Stimulated activated memory B cell treated with anti-CD40 and anti-IgM and Interleukin-4, amounts not matched to agents 10 μg/mL and 1 μg/mL and 100 μg/mL, for 72 hours (primary cell): Measurements from ENCODE around the gene SMARCA2.

ENCODE experiments used
- ATAC-seq: fragments of 150-1000 bp; cut with Tn5 transposase; 2 replicates; pipeline ENCODE4 v1.10.0; 2021
- H3K27ac Mint-ChIP-seq: one replicate; pipeline ENCODE4 v1.8.0; 2022; ENCODE audit warnings: mild to moderate bottlenecking, mixed read lengths
- H3K27me3 Mint-ChIP-seq: one replicate; pipeline ENCODE4 v1.8.0; 2022; ENCODE audit warnings: mixed read lengths
- H3K36me3 Mint-ChIP-seq: one replicate; pipeline ENCODE4 v1.8.0; 2022; ENCODE audit warnings: mixed read lengths
- H3K4me1 Mint-ChIP-seq: one replicate; pipeline ENCODE4 v1.8.0; 2022; ENCODE audit warnings: mixed read lengths
- H3K4me3 Mint-ChIP-seq: one replicate; pipeline ENCODE4 v1.8.0; 2022; ENCODE audit warnings: mild to moderate bottlenecking, moderate library complexity, mixed read lengths
- H3K9me3 Mint-ChIP-seq: one replicate; pipeline ENCODE4 v1.8.0; 2022; ENCODE audit warnings: mixed read lengths

SMARCA2 gene

GRCh38 chr9:2086116-2086515 is 71.0 kb downstream of the SMARCA2 start:
- Mint-ChIP-seq H3K27ac (peak overlapping the region; percentile 64), H3K36me3 (peaks cover 72% of the 10 kb centered on the region), H3K9me3 (no peaks in the 10 kb centered on the region), H3K27me3 (no peaks in the 10 kb centered on the region), H3K4me1 (peaks cover 28% of the 10 kb centered on the region), H3K4me3 (no peak overlapping the region)
- no peak for ATAC-seq

DNA sequence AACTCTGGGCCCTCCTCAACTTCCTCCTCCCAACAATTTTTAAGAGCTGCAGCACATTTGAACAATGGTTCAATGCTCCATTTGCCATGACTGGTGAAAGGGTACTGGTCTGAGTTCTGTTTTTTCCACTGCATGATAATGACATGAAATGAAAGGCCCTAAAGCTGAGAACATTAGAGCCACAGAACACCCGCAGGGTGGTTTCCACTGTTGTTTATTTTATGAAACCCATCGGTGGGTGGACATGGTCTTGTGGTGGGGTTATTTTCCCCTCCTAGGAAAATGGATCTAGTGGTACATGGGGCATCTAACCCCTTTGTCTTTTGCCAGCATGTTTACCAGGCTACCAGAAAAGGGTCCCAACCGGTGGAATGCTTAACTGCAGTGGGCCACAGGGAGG is 71.8 kb downstream of the SMARCA2 start:
- peaks cover 75% of the 10 kb centered on the region for H3K36me3 Mint-ChIP-seq
- no peak overlapping the region for H3K4me3 Mint-ChIP-seq
- peak; percentile 77 for ATAC-seq
- peaks cover 28% of the 10 kb centered on the region for H3K4me1 Mint-ChIP-seq
- H3K9me3 Mint-ChIP-seq: no peaks in the 10 kb centered on the region
- peak overlapping the region; percentile 64 for H3K27ac Mint-ChIP-seq
- no peaks in the 10 kb centered on the region for H3K27me3 Mint-ChIP-seq

DNA sequence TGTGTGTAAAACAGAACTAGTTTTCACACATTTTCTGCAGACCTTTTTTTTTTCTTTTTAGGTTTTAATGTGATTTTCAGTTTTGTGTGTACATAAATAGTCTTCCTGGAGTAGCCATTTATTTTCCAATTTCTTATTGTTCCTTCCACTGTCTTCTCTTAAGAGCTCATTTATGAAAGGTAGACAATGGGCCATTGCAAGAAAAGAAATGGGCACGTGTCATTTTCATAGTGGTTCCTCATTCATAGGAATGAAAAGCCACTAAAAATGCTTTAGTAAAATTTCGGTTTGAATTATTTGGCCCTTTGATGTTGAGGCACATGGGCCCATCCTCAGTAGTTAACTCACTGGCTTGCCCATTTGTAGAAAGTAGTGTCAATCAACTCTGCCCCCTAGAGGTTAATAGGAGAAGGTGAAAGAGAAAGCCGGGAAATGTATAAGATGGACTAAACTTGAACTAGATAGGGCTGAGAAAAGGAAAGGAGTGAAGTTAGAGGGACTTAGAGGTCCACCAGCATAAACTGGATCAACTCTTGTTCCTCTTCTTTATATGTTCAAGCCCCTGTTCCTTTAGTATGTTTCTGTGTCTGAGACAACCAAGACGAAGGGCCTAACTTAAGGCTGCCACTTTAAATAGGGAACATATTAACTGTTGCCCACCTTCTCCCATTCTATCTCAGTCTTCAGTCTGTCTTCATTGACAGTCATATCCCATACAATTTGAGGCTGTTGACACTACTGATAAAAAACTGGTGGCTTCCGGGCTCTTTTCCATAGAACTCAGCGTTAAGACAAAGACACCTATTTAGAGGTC is 72.6 kb downstream of the SMARCA2 start:
- peaks cover 28% of the 10 kb centered on the region for H3K4me1 Mint-ChIP-seq
- ATAC-seq: peak; percentile 78
- H3K4me3 Mint-ChIP-seq: no peak overlapping the region
- H3K9me3 Mint-ChIP-seq: no peaks in the 10 kb centered on the region
- peaks cover 74% of the 10 kb centered on the region for H3K36me3 Mint-ChIP-seq
- H3K27ac Mint-ChIP-seq: peak overlapping the region; percentile 64
- no peaks in the 10 kb centered on the region for H3K27me3 Mint-ChIP-seq

GRCh38 chr9:2093920-2094597 is 78.9 kb downstream of the SMARCA2 start:
- no peak overlapping the region for H3K27ac Mint-ChIP-seq

GRCh38 chr9:2096376-2096970 is 81.3 kb downstream of the SMARCA2 start:
- Mint-ChIP-seq H3K4me1 (no peaks in the 10 kb centered on the region), H3K27me3 (no peaks in the 10 kb centered on the region), H3K36me3 (peaks cover 57% of the 10 kb centered on the region), H3K4me3 (no peak overlapping the region), H3K9me3 (peaks cover 9% of the 10 kb centered on the region), H3K27ac (no peak overlapping the region)
- ATAC-seq: no peak

More at GRCh38 chr9:2093920-2094597, 78.9 kb downstream of the SMARCA2 start:
- Mint-ChIP-seq H3K4me1 (no peaks in the 10 kb centered on the region), H3K27me3 (no peaks in the 10 kb centered on the region), H3K36me3 (peaks cover 52% of the 10 kb centered on the region), H3K9me3 (peaks cover 3% of the 10 kb centered on the region), H3K4me3 (no peak overlapping the region)
- no peak for ATAC-seq

DNA sequence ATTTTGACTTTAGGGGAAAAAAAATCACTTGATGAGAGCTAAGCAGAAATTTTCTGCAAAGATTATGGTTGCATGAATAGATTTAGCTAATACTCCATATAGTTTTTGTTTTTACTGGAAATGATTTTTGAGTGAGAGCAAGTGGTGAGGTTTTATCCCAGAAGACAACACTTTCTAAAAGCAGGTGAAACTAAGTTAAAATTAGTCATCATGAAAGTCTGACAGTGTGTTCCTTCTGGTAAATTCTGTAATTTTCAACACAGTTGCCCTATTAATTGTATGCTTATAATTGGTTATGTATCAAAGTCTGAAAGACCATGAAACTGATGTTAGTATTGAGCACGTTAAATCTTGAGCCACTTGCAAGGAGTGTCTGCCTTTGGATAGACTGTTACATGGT is 91.5 kb downstream of the SMARCA2 start:
- Mint-ChIP-seq H3K36me3 (peaks cover 64% of the 10 kb centered on the region), H3K9me3 (no peaks in the 10 kb centered on the region)
- no peak for ATAC-seq

GRCh38 chr9:2107906-2108451 is 92.8 kb downstream of the SMARCA2 start:
- H3K27me3 Mint-ChIP-seq: no peaks in the 10 kb centered on the region
- ATAC-seq: no peak
- no peak overlapping the region for H3K27ac Mint-ChIP-seq
- no peaks in the 10 kb centered on the region for H3K9me3 Mint-ChIP-seq
- H3K36me3 Mint-ChIP-seq: peaks cover 66% of the 10 kb centered on the region
- H3K4me3 Mint-ChIP-seq: no peak overlapping the region
- H3K4me1 Mint-ChIP-seq: no peaks in the 10 kb centered on the region

More for the DNA sequence above, 91.5 kb downstream of the SMARCA2 start:
- H3K27ac Mint-ChIP-seq: no peak overlapping the region
- H3K4me1 Mint-ChIP-seq: no peaks in the 10 kb centered on the region
- no peak overlapping the region for H3K4me3 Mint-ChIP-seq
- H3K27me3 Mint-ChIP-seq: no peaks in the 10 kb centered on the region

DNA sequence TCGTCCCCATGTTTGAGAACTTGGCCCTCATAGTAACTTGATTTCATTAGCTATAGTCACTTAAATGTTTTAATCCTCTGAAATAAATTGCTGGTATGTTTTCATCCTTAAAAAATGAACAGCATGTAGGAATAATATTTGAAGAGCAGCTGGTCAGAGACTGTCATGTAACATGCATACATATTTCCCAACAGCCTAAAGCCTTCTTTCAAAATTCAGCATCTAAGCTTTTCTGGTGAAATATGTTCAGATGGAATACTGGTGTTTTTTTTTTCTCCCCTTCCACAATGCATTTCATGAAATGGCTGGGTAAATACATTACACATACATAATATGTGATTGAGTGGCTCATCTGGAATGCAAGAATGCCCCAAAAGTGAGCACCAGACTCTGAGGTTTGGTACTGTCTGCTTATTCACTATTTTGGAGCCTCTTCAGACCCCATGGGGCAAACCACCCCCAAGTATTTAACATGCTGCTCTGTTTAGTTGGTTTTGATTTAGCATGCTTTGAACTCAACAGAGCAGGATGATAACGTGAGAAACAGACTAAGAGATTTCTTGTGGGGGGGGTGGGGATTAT is 94.0 kb downstream of the SMARCA2 start:
- no peak overlapping the region for H3K4me3 Mint-ChIP-seq
- H3K27ac Mint-ChIP-seq: peak overlapping the region; percentile 29
- H3K27me3 Mint-ChIP-seq: no peaks in the 10 kb centered on the region
- H3K4me1 Mint-ChIP-seq: no peaks in the 10 kb centered on the region
- ATAC-seq: no peak
- H3K36me3 Mint-ChIP-seq: peaks cover 61% of the 10 kb centered on the region
- no peaks in the 10 kb centered on the region for H3K9me3 Mint-ChIP-seq

GRCh38 chr9:2110036-2110435 is 94.9 kb downstream of the SMARCA2 start:
- H3K36me3 Mint-ChIP-seq: peaks cover 60% of the 10 kb centered on the region
- no peaks in the 10 kb centered on the region for H3K27me3 Mint-ChIP-seq
- no peaks in the 10 kb centered on the region for H3K9me3 Mint-ChIP-seq
- ATAC-seq: no peak
- no peak overlapping the region for H3K4me3 Mint-ChIP-seq
- no peaks in the 10 kb centered on the region for H3K4me1 Mint-ChIP-seq
- peak overlapping the region; percentile 29 for H3K27ac Mint-ChIP-seq

- Mint-ChIP-seq H3K4me1 (no peaks in the 10 kb centered on the region), H3K9me3 (no peaks in the 10 kb centered on the region), H3K27ac (no peak overlapping the region), H3K4me3 (no peak overlapping the region), H3K36me3 (peaks cover 51% of the 10 kb centered on the region), H3K27me3 (no peaks in the 10 kb centered on the region)
- no peak for ATAC-seq
Observed at GRCh38 chr9:2116073-2116472, 100.9 kb downstream of the SMARCA2 start.

- no peak for ATAC-seq
- H3K9me3 Mint-ChIP-seq: no peaks in the 10 kb centered on the region
- no peaks in the 10 kb centered on the region for H3K4me1 Mint-ChIP-seq
- H3K27me3 Mint-ChIP-seq: no peaks in the 10 kb centered on the region
- no peak overlapping the region for H3K27ac Mint-ChIP-seq
- no peak overlapping the region for H3K4me3 Mint-ChIP-seq
- peaks cover 43% of the 10 kb centered on the region for H3K36me3 Mint-ChIP-seq
Observed at GRCh38 chr9:2117527-2117926, 102.4 kb downstream of the SMARCA2 start.

DNA sequence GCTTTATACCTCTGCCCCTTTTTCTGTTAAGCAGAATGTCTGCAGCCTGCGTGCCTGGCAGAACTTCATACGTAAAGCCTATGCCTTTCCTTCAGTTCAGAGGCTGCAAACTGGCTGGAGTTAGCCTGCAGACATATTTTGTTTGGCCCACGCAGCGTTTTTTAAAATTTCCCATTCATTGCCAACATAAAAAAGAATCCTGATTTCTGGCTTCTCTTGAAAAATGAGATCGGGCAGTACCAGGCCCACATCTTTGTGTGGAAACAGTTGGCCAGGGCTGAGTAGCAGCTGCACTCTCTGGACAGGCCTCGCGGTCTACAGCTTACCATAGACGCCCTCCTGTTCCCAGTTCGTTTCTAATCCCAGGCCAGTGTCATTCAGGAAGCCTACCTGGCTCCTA is 104.4 kb downstream of the SMARCA2 start:
- no peak overlapping the region for H3K27ac Mint-ChIP-seq
- H3K4me3 Mint-ChIP-seq: no peak overlapping the region
- H3K36me3 Mint-ChIP-seq: peaks cover 52% of the 10 kb centered on the region
- H3K27me3 Mint-ChIP-seq: no peaks in the 10 kb centered on the region
- peaks cover 5% of the 10 kb centered on the region for H3K4me1 Mint-ChIP-seq
- H3K9me3 Mint-ChIP-seq: no peaks in the 10 kb centered on the region
- ATAC-seq: no peak

DNA sequence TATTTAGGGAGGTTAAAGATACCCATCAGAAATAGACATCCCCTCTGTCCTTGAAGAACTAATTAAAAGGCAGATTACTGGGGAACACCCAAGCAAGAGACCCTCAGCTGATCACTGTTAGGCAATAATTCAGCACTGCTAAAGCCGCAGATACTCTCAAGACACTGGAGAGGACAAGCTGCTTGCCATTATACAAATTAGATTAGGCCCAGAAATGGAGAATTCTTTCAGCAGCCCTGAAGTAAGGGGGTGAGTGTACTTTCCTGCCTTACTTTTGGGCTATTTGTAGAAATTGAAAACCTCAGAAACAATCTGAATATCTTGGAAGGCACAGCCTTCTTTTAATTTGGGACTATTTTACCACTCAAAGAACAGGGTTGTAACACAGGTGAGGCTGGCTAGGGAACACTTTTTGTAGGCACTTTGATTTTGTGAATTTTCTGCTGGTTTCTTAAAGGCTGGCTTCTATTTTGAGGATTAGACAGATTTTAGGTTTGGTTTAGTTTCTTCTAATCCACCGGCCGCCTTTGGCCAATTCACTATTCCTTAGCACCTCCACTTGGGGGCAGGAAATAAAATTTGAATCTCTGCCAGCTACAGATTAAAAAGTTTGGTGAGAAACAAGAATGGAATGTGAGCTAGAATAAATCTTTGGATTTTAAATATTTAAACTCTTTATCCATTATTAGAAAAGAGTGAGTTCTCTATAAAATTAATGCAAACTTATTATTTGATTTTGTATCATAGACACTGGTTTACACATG is 106.0 kb downstream of the SMARCA2 start:
- H3K27me3 Mint-ChIP-seq: no peaks in the 10 kb centered on the region
- no peaks in the 10 kb centered on the region for H3K9me3 Mint-ChIP-seq
- peaks cover 51% of the 10 kb centered on the region for H3K36me3 Mint-ChIP-seq
- no peak for ATAC-seq
- H3K27ac Mint-ChIP-seq: no peak overlapping the region
- H3K4me3 Mint-ChIP-seq: no peak overlapping the region
- peaks cover 19% of the 10 kb centered on the region for H3K4me1 Mint-ChIP-seq

- H3K4me1 Mint-ChIP-seq: peaks cover 31% of the 10 kb centered on the region
- peaks cover 53% of the 10 kb centered on the region for H3K36me3 Mint-ChIP-seq
Observed at GRCh38 chr9:2122299-2122698, 107.2 kb downstream of the SMARCA2 start.

More at GRCh38 chr9:2122299-2122698, 107.2 kb downstream of the SMARCA2 start:
- Mint-ChIP-seq H3K27ac (no peak overlapping the region), H3K27me3 (no peaks in the 10 kb centered on the region), H3K9me3 (no peaks in the 10 kb centered on the region), H3K4me3 (no peak overlapping the region)
- ATAC-seq: no peak
